Activated T-helper 1 cell treated with anti-CD3 and anti-CD28 coated beads, Interleukin-12 subunit alpha, Interleukin-12 subunit beta, Interleukin-2, Interleukin-4 antibody, amounts not matched to agents 30 ng/mL and 10 ng/mL and 1 ng/mL, durations not matched to agents 14 hours and 24 hours and 36 hours (primary cell): Measurements from ENCODE around the gene KRTAP10-11. TPM values are rescaled to one million over a fixed set of nuclear protein-coding genes. Genes with fewer than 3 reads are reported as not detected.
"Not testable (repeated sequence)": the region's sequence is repeated elsewhere in the genome, so short reads cannot be mapped to it uniquely, and the experiment has no call there.

Experiments used
- DNase-seq: peaks from one replicate; pipeline ENCODE4 v3.0.0; 2021; ENCODE audit warnings: low spot score
- H3K27ac Mint-ChIP-seq: one replicate; pipeline ENCODE4 v1.8.0; 2021; ENCODE audit warnings: mild to moderate bottlenecking, mixed read lengths
- H3K27me3 Mint-ChIP-seq: one replicate; pipeline ENCODE4 v1.8.0; 2022; ENCODE audit warnings: mild to moderate bottlenecking, moderate library complexity, mixed read lengths; ENCODE audit not compliant: insufficient read depth
- H3K36me3 Mint-ChIP-seq: one replicate; pipeline ENCODE4 v1.8.0; 2021; ENCODE audit warnings: low read depth, mixed read lengths
- H3K4me1 Mint-ChIP-seq: one replicate; pipeline ENCODE4 v1.8.0; 2021; ENCODE audit warnings: low read depth, mixed read lengths
- H3K4me3 Mint-ChIP-seq: one replicate; pipeline ENCODE4 v1.8.0; 2021; ENCODE audit warnings: mild to moderate bottlenecking, moderate library complexity, mixed read lengths
- H3K9me3 Mint-ChIP-seq: one replicate; pipeline ENCODE4 v1.8.0; 2021; ENCODE audit warnings: mixed read lengths
- intact Hi-C: fragments of 100-400 bp; cut with micrococcal nuclease; formaldehyde crosslinking; loops from one replicate; pipeline ENCODE4 v1.15.1; 2024
- total RNA-seq: library from RNA; stranded (reverse); gene quantifications from 2 replicates; pipeline ENCODE4 v1.2.3, GENCODE V29; 2022

The KRTAP10-11 gene
- total RNA-seq, 1 donor from 2014 or later: not detected

- Mint-ChIP-seq H3K4me1 (peaks cover 5% of the 10 kb centered on the region), H3K27ac (no peak within 1 kb of the TSS), H3K9me3 (peaks cover 42% of the 10 kb centered on the region), H3K27me3 (peaks cover 21% of the 10 kb centered on the region), H3K36me3 (peaks cover 4% of the 10 kb centered on the region), H3K4me3 (no peak within 1 kb of the TSS)
- no peak for DNase-seq
- intact Hi-C loops: no loop called here
Observed at GRCh38 chr21:44666401-44667320, 20.4 kb downstream of the KRTAP10-11 start, which contains the start of gene KRTAP12-2. Gene KRTAP12-2, minus strand, starts transcription at chr21:44666927. Its CDS starts 41 bp downstream, at chr21:44666886.

DNA sequence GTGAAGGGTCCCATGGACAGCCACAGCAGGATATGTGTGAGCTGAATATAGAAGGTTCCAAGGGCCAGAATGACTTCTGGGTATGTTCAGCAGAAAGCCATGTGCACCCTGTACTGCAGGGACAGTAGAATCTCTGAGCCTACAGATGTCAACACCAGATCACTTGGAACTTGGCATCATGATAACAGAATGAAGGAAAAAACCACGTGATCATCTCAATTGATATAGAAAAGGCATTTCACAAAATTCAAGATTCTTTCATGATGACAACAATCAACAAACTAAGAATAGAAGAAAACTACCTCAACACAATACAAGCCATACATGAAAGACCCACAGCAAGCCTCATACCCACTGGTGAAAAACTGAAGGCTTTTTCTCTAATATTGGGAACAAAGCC is 21.4 kb downstream of the KRTAP10-11 start:
- Mint-ChIP-seq H3K9me3 (peaks cover 42% of the 10 kb centered on the region), H3K36me3 (no peaks in the 10 kb centered on the region), H3K4me3 (no peak overlapping the region), H3K27me3 (peaks cover 17% of the 10 kb centered on the region), H3K27ac (no peak overlapping the region), H3K4me1 (peaks cover 5% of the 10 kb centered on the region)
- intact Hi-C loops: no loop called here
- no peak for DNase-seq

GRCh38 chr21:44670642-44671432 is 24.6 kb downstream of the KRTAP10-11 start:
- DNase-seq: no peak
- no peak overlapping the region for H3K27ac Mint-ChIP-seq
- intact Hi-C loops: no loop called here
- peaks cover 16% of the 10 kb centered on the region for H3K27me3 Mint-ChIP-seq
- H3K36me3 Mint-ChIP-seq: peaks cover 6% of the 10 kb centered on the region
- H3K4me1 Mint-ChIP-seq: peaks cover 5% of the 10 kb centered on the region
- H3K9me3 Mint-ChIP-seq: peaks cover 64% of the 10 kb centered on the region
- no peak overlapping the region for H3K4me3 Mint-ChIP-seq

- H3K9me3 Mint-ChIP-seq: peaks cover 65% of the 10 kb centered on the region
- H3K27ac Mint-ChIP-seq: no peak overlapping the region
Observed at GRCh38 chr21:44671911-44672310, 25.7 kb downstream of the KRTAP10-11 start.

DNA sequence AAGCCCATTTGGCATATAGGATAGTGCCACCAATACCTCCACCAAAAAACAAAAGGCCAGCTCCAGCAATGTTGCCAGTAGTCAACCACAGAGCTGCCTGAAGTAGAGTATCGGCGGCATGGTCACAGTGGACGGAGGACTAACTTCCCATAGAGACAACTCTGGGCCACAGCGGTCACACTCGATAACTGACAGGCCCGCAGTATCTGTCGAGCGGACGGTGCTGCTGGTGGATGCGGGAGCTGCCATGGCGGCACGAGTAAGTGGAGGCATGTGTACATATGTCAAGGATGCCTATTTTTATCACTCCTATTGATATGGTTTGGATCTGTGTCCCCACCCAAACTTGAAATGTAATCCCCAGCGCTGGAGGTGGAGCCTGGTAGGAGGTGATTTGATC is 31.7 kb downstream of the KRTAP10-11 start:
- intact Hi-C loops: no loop called here
- Mint-ChIP-seq H3K4me1 (no peaks in the 10 kb centered on the region), H3K27me3 (peaks cover 37% of the 10 kb centered on the region), H3K27ac (no peak overlapping the region), H3K4me3 (no peak overlapping the region), H3K36me3 (peaks cover 4% of the 10 kb centered on the region), H3K9me3 (peaks cover 28% of the 10 kb centered on the region)
- no peak for DNase-seq

More at GRCh38 chr21:44671911-44672310, 25.7 kb downstream of the KRTAP10-11 start:
- DNase-seq: no peak
- peaks cover 16% of the 10 kb centered on the region for H3K27me3 Mint-ChIP-seq
- intact Hi-C loops: no loop called here
- no peak overlapping the region for H3K4me3 Mint-ChIP-seq
- H3K4me1 Mint-ChIP-seq: peaks cover 5% of the 10 kb centered on the region
- peaks cover 6% of the 10 kb centered on the region for H3K36me3 Mint-ChIP-seq

- H3K9me3 Mint-ChIP-seq: no peaks in the 10 kb centered on the region
- intact Hi-C loops: no loop called here
- no peak overlapping the region for H3K27ac Mint-ChIP-seq
- H3K27me3 Mint-ChIP-seq: peaks cover 30% of the 10 kb centered on the region
- H3K4me1 Mint-ChIP-seq: peaks cover 7% of the 10 kb centered on the region
- no peak overlapping the region for H3K4me3 Mint-ChIP-seq
- DNase-seq: no peak
- no peaks in the 10 kb centered on the region for H3K36me3 Mint-ChIP-seq
Observed at GRCh38 chr21:44681152-44681551, 34.9 kb downstream of the KRTAP10-11 start.

DNA sequence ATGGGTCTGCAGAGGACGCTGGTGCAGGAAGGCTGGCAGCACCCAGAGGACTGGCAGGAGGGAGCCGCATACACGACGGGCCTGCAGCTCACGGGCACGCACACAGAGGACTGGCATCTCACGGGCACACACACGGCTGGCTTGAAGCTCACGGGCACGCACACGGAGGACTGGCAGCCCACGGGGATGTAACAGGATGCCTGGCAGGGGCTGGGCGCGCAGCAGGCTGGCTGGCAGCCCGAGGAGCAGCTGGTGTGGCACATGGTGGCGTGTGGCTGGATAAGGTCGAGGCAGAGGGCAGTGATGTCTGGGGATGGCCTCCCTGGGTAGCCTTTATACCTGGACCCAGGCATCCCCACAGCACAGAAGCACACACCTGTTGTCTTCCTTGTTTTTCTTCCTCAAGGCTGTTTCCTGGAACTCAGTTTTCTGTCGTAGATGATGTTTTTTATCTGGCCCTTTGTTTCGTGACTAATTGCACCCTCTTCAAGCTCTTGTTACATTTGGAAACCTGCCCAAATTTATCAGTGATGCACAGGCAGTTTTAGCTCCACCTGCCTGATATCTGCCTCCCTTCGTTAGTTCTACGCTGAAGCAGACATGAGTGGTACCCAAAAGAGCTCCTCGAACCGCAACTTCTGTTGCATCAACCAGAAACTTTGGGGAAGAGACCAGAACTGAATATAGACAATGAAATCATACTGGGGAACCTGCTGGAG is 35.8 kb downstream of the KRTAP10-11 start, which contains the start of gene KRTAP12-1:
KRTAP12-1 (minus strand) TSS at position 303 of the 719 bp plus-strand sequence; CDS start at position 263, 40 bp downstream.
- intact Hi-C loops: no loop called here

DNA sequence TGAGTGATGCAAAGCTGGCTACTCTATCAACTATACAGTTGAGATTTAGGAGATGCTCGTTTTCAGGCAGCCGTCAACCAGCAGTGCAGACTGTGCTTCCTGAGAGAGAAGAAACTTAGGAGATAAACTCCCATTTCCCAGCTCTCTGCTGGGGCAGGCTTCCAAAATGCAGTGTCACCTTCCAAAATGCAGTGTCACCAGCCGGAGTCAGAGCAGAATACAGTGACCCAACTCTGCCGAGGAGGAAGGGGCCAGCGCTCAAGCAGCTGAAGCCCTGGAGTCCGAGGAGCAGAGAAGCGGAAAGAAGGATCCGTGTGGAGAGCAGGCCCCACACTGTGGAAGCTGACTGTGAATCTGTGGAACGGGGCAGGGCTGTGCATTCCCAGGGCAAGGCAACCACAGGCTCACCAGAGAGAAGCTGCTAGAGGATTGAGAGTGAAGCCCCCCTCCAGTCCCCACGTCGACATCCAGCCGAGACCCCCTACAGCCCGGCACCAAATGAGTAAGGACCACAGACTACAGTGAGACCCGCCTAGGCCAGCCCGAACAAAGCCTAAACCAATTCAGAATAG is 36.5 kb downstream of the KRTAP10-11 start:
- Mint-ChIP-seq H3K9me3 (no peaks in the 10 kb centered on the region), H3K4me3 (no peak overlapping the region), H3K4me1 (peaks cover 19% of the 10 kb centered on the region), H3K36me3 (no peaks in the 10 kb centered on the region), H3K27ac (no peak overlapping the region), H3K27me3 (peaks cover 30% of the 10 kb centered on the region)
- DNase-seq: no peak
- intact Hi-C loops: no loop called here

More for the DNA sequence above, 35.8 kb downstream of the KRTAP10-11 start, which contains the start of gene KRTAP12-1:
- H3K27me3 Mint-ChIP-seq: peaks cover 30% of the 10 kb centered on the region
- no peaks in the 10 kb centered on the region for H3K9me3 Mint-ChIP-seq
- DNase-seq: no peak
- no peak within 1 kb of the TSS for H3K27ac Mint-ChIP-seq
- peaks cover 14% of the 10 kb centered on the region for H3K4me1 Mint-ChIP-seq
- no peaks in the 10 kb centered on the region for H3K36me3 Mint-ChIP-seq
- H3K4me3 Mint-ChIP-seq: no peak within 1 kb of the TSS

DNA sequence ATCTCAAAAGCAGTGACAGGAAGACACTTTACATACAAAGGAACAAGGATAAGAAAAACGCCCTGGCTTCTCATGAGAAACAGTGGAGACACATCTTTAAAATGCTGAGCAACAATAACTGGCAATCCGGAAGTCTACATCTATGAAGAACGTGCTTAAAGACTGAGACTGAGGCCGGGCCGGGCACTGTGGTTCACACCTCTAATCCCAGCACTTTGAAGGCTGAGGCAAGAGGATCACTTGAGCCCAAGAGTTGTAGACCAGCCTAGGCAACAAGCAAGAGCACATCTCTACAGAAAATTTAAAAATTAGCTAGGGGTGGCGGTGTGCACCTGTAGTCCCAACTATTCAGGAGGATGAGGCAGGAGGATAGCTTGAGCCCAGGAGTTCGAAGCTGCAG is 37.9 kb downstream of the KRTAP10-11 start:
- no peaks in the 10 kb centered on the region for H3K9me3 Mint-ChIP-seq

GRCh38 chr21:44684483-44684882 is 38.3 kb downstream of the KRTAP10-11 start:
- H3K27me3 Mint-ChIP-seq: peaks cover 23% of the 10 kb centered on the region
- H3K9me3 Mint-ChIP-seq: no peaks in the 10 kb centered on the region
- no peak for DNase-seq
- no peak overlapping the region for H3K4me3 Mint-ChIP-seq
- intact Hi-C loops: no loop called here
- H3K4me1 Mint-ChIP-seq: peaks cover 19% of the 10 kb centered on the region
- H3K27ac Mint-ChIP-seq: no peak overlapping the region
- no peaks in the 10 kb centered on the region for H3K36me3 Mint-ChIP-seq

More for the DNA sequence above, 37.9 kb downstream of the KRTAP10-11 start:
- intact Hi-C loops: no loop called here
- no peak for DNase-seq
- Mint-ChIP-seq H3K4me1 (peaks cover 19% of the 10 kb centered on the region), H3K4me3 (no peak overlapping the region), H3K27ac (no peak overlapping the region), H3K36me3 (no peaks in the 10 kb centered on the region), H3K27me3 (peaks cover 27% of the 10 kb centered on the region)

GRCh38 chr21:44685050-44685449 is 38.8 kb downstream of the KRTAP10-11 start:
- H3K27ac Mint-ChIP-seq, H3K4me3 Mint-ChIP-seq, H3K9me3 Mint-ChIP-seq, intact Hi-C loops, DNase-seq, H3K36me3 Mint-ChIP-seq: not testable (repeated sequence)
- H3K4me1 Mint-ChIP-seq: peaks cover 19% of the 10 kb centered on the region
- H3K27me3 Mint-ChIP-seq: peaks cover 23% of the 10 kb centered on the region
